HK-2 (cell line): Measurements from ENCODE around the gene LRRN4CL.

Experiments used
- DNase-seq: peaks from one replicate; pipeline ENCODE4 v3.0.0-alpha.2; 2018; ENCODE audit not compliant: unreplicated experiment

LRRN4CL gene

GRCh38 chr11:62646825-62647608 is 42.3 kb downstream of the LRRN4CL start:
- DNase-seq = no peak

GRCh38 chr11:62645946-62646824 is 43.1 kb downstream of the LRRN4CL start, which contains the start of gene GANAB:
Gene GANAB (minus strand): TSS chr11:62646613. CDS start chr11:62646599, 14 bp downstream.
- DNase-seq = peak; percentile 95

GRCh38 chr11:62645671-62645945 is 43.7 kb downstream of the LRRN4CL start:
- DNase-seq = no peak

GRCh38 chr11:62644220-62644619 is 45.1 kb downstream of the LRRN4CL start:
- no peak for DNase-seq
